SU-DHL-6 (cell line): ENCODE measurements around the gene SHISA4.

Experiments
- CTCF ChIP-seq: fragments of 200-600 bp; sonication (generic); IDR thresholded peaks from one replicate; pipeline ENCODE4 v1.5.1; 2017; ENCODE audit warnings: antibody characterized with exemption, mild to moderate bottlenecking, low read length, moderate library complexity; ENCODE audit not compliant: insufficient read depth, poor library complexity, severe bottlenecking
- EZH2phosphoT487 ChIP-seq: fragments of 200-600 bp; sonication (generic), shearing (Covaris generic); conservative IDR thresholded peaks from 2 replicates; pipeline ENCODE4 v1.6.1; 2018; ENCODE audit warnings: mild to moderate bottlenecking, antibody characterized with exemption, low read length, moderate library complexity, mixed read lengths

- no peak for TF ChIP-seq CTCF
- no peak for TF ChIP-seq EZH2phosphoT487
These were observed 39.6 kb downstream of the SHISA4 start for GRCh38 chr1:201928266-201928665.
